PC-3 (cell line): ENCODE measurements around the gene BLCAP. TPM values are rescaled to one million over a fixed set of nuclear protein-coding genes. Genes with fewer than 3 reads are reported as not detected.

Experiments used
- ATAC-seq: fragments of 200-7000 bp; cut with Tn5 transposase; 2 replicates; pipeline ENCODE4 v1.9.1; 2020; ENCODE audit warnings: mild to moderate bottlenecking, moderate library complexity
- BruUV-seq: library from RNA; stranded (reverse); fragments of 400-500 nt; replicated peaks from 2 replicates; lab custom pipeline; 2021; lab: Mats Ljungman, UMichigan
- CTCF ChIA-PET: fragments of 300-600 bp; sonication (Branson Sonifier 250); formaldehyde crosslinking; loops from one replicate; lab custom pipeline; 2022; ENCODE audit warnings: antibody characterized with exemption; lab: Charles Lee
- POLR2A ChIA-PET: fragments of 300-600 bp; sonication (Branson Sonifier 250); formaldehyde crosslinking; loops from one replicate; lab custom pipeline; 2022; ENCODE audit warnings: antibody characterized with exemption; ENCODE audit not compliant: unreplicated experiment; lab: Charles Lee
- DNase-seq: peaks from one replicate; pipeline ENCODE4 v3.0.0-alpha.2; 2015
- H2AFZ ChIP-seq: fragments of 300-600 bp; sonication (generic); 2 replicates; pipeline ENCODE4 v1.6.0; 2016; ENCODE audit warnings: antibody characterized with exemption, low read length
- H3F3A ChIP-seq: fragments of 300-600 bp; sonication (generic); one replicate; pipeline ENCODE4 v1.6.0; 2017; ENCODE audit warnings: antibody characterized with exemption, low read length, control low read depth, mild to moderate bottlenecking; ENCODE audit not compliant: unreplicated experiment
- H3K27ac ChIP-seq: fragments of 300-600 bp; sonication (generic); 2 replicates; pipeline ENCODE4 v1.5.1; 2016; ENCODE audit warnings: mild to moderate bottlenecking, low read length
- H3K27me3 ChIP-seq: fragments of 300-600 bp; sonication (generic); 2 replicates; pipeline ENCODE4 v1.6.1; 2016; ENCODE audit warnings: low read length, mixed read lengths
- H3K36me3 ChIP-seq: fragments of 300-600 bp; sonication (generic); 2 replicates; pipeline ENCODE4 v1.6.1; 2016; ENCODE audit warnings: low read depth, mixed run types, low read length, mixed read lengths
- H3K4me1 ChIP-seq: fragments of 300-600 bp; sonication (generic); 2 replicates; pipeline ENCODE4 v1.5.1; 2016; ENCODE audit warnings: low read length; ENCODE audit not compliant: insufficient read depth
- H3K4me2 ChIP-seq: fragments of 300-600 bp; sonication (generic); 2 replicates; pipeline ENCODE4 v1.6.0; 2016; ENCODE audit warnings: low read length
- H3K4me3 ChIP-seq: fragments of 300-600 bp; sonication (generic); 2 replicates; pipeline ENCODE4 v1.5.1; 2016; ENCODE audit warnings: mild to moderate bottlenecking, low read length, mixed read lengths
- H3K79me2 ChIP-seq: fragments of 300-600 bp; sonication (generic); 2 replicates; pipeline ENCODE4 v1.6.1; 2017; ENCODE audit warnings: low read length, mixed read lengths
- H3K9ac ChIP-seq: fragments of 300-600 bp; sonication (generic); 2 replicates; pipeline ENCODE4 v1.6.0; 2016; ENCODE audit warnings: mild to moderate bottlenecking, low read length
- H3K9me2 ChIP-seq: fragments of 300-600 bp; sonication (generic); replicated peaks from 2 replicates; pipeline ENCODE4 v1.6.1; 2016; ENCODE audit warnings: mixed run types, low read length, mixed read lengths
- H3K9me3 ChIP-seq: fragments of 300-600 bp; sonication (generic); 2 replicates; pipeline ENCODE4 v1.6.1; 2016; ENCODE audit warnings: low read length, mixed read lengths
- H4K20me1 ChIP-seq: fragments of 300-600 bp; sonication (generic); 2 replicates; pipeline ENCODE4 v1.6.1; 2016; ENCODE audit warnings: low read length, mixed read lengths
- CTCF ChIP-seq: fragments of 300-600 bp; sonication (generic); conservative IDR thresholded peaks from 2 replicates; pipeline ENCODE4 v1.5.1; 2017; ENCODE audit warnings: antibody characterized with exemption, low read depth, mild to moderate bottlenecking, low read length
- EZH2 ChIP-seq: fragments of 300-600 bp; sonication (generic); IDR thresholded peaks from one replicate; pipeline ENCODE4 v1.6.1; 2017; ENCODE audit warnings: antibody characterized with exemption, mild to moderate bottlenecking, low read length; ENCODE audit not compliant: unreplicated experiment
- EZH2phosphoT487 ChIP-seq: fragments of 300-600 bp; sonication (generic); IDR thresholded peaks from 2 replicates; pipeline ENCODE4 v1.6.1; 2018; ENCODE audit warnings: mild to moderate bottlenecking, antibody characterized with exemption, low read length, borderline replicate concordance
- intact Hi-C: fragments of 100-400 bp; cut with micrococcal nuclease; formaldehyde crosslinking; loops from 2 replicates; pipeline ENCODE4 v1.9.0; 2023
- total RNA-seq: library from RNA; depleted of rRNA; stranded (reverse); fragments of >200 nt; gene quantifications from 2 replicates; pipeline ENCODE4 v1.2.3, GENCODE V29; 2014

BLCAP gene
- total RNA-seq, 1 experiment from 2014 or later, result 100 TPM

DNA sequence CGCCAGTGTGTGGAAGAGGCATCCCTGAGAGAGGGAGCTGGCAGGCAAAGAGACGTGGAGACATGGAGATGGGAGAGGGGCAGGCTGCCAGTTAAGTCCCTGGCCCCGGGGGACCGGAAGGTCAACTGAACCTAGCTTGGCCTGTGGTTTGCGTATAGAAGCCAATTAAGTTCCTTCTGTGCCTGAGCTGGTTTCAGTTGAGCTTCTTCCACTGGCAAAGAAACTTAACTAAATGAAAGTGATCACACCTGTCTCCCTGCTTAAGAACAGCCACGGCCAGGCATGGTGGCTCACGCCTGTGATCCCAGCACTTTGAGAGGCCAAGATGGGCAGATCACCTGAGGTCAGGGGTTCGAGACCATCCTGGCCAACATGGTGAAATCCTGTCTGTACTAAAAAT is 33.4 kb downstream of the BLCAP start:
- BruUV-seq, result no TSS peak

GRCh38 chr20:37492945-37493344 is 34.7 kb downstream of the BLCAP start:
- H3K4me3 ChIP-seq, result no peak overlapping the region
- H4K20me1 ChIP-seq, result no peaks in the 10 kb centered on the region
- H3K4me1 ChIP-seq, result peaks cover under 1% of the 10 kb centered on the region
- H3K4me2 ChIP-seq, result no peak overlapping the region
- no peaks in the 10 kb centered on the region for H3K79me2 ChIP-seq
- H3K36me3 ChIP-seq, result no peaks in the 10 kb centered on the region
- H3K27me3 ChIP-seq, result no peaks in the 10 kb centered on the region
- H3K9me3 ChIP-seq, result no peaks in the 10 kb centered on the region
- intact Hi-C loops, result no loop called here
- no peak for TF ChIP-seq EZH2
- no peak for TF ChIP-seq EZH2phosphoT487
- TF ChIP-seq CTCF, result no peak
- DNase-seq, result no peak
- BruUV-seq, result no TSS peak
- no peaks in the 10 kb centered on the region for H3K9me2 ChIP-seq
- H3K9ac ChIP-seq, result no peak overlapping the region
- no peak for ATAC-seq
- H3K27ac ChIP-seq, result no peak overlapping the region
- no peaks in the 10 kb centered on the region for H3F3A ChIP-seq
- POLR2A ChIA-PET, result interaction anchor here (0.6 kb wide), 1 partner anchor 220 kb away, joined by 8 read pairs; no protein-coding TSS in a partner anchor
- CTCF ChIA-PET, result no interaction called here
- H2AFZ ChIP-seq, result no peak overlapping the region

More for the DNA sequence above, 33.4 kb downstream of the BLCAP start:
- no peaks in the 10 kb centered on the region for H3K27me3 ChIP-seq
- no peaks in the 10 kb centered on the region for H3K36me3 ChIP-seq
- no peaks in the 10 kb centered on the region for H3F3A ChIP-seq
- ChIA-PET CTCF (no interaction called here), POLR2A (no interaction called here)
- no peaks in the 10 kb centered on the region for H3K9me3 ChIP-seq
- TF ChIP-seq EZH2, result no peak
- TF ChIP-seq CTCF, result no peak
- no peak for TF ChIP-seq EZH2phosphoT487
- no peak for DNase-seq
- H3K27ac ChIP-seq, result no peak overlapping the region
- H3K4me1 ChIP-seq, result peaks cover 11% of the 10 kb centered on the region
- no peaks in the 10 kb centered on the region for H3K9me2 ChIP-seq
- no peak overlapping the region for H2AFZ ChIP-seq
- H3K79me2 ChIP-seq, result no peaks in the 10 kb centered on the region
- ATAC-seq, result no peak
- no peaks in the 10 kb centered on the region for H4K20me1 ChIP-seq
- no peak overlapping the region for H3K9ac ChIP-seq
- no peak overlapping the region for H3K4me2 ChIP-seq
- intact Hi-C loops, result no loop called here
- H3K4me3 ChIP-seq, result no peak overlapping the region

- CTCF ChIA-PET, result no interaction called here
- ATAC-seq, result no peak
- Histone ChIP-seq H3K4me1 (no peaks in the 10 kb centered on the region), H3K79me2 (no peaks in the 10 kb centered on the region), H3F3A (no peaks in the 10 kb centered on the region), H3K9ac (no peak overlapping the region), H3K36me3 (no peaks in the 10 kb centered on the region), H3K4me2 (no peak overlapping the region), H2AFZ (no peak overlapping the region), H3K27me3 (no peaks in the 10 kb centered on the region), H3K27ac (no peak overlapping the region), H3K9me3 (no peaks in the 10 kb centered on the region), H3K4me3 (no peak overlapping the region), H4K20me1 (no peaks in the 10 kb centered on the region), H3K9me2 (no peaks in the 10 kb centered on the region)
- intact Hi-C loops, result no loop called here
- TF ChIP-seq EZH2 (no peak), EZH2phosphoT487 (no peak), CTCF (no peak)
- no TSS peak for BruUV-seq
- no peak for DNase-seq
- POLR2A ChIA-PET, result no interaction called here
Observed at GRCh38 chr20:37492096-37492625, 35.5 kb downstream of the BLCAP start.
